ENCODE data around the gene MBD4. TPM values are rescaled to one million over a fixed set of nuclear protein-coding genes. Genes with fewer than 3 reads are reported as not detected.

MBD4 gene
- total RNA-seq, 4 donors from 2014 or later: 11.4 to 38.6 (median 18.8) TPM

GRCh38 chr3:129473067-129473768 lies 33.5 kb upstream of the MBD4 start:
- no peak for TF ChIP-seq POLR2A (IDR thresholded peaks at IDR 0.05)
- TF ChIP-seq EP300 (IDR thresholded peaks at IDR 0.05): no peak
- no peak for TF ChIP-seq CTCF (IDR thresholded peaks at IDR 0.05)
- no peak for TF ChIP-seq POLR2AphosphoS5 (IDR thresholded peaks at IDR 0.05)
- Histone ChIP-seq H3K27ac (no peak overlapping the region), H3K4me3 (no peak overlapping the region), H3K9me3 (no peaks in the 10 kb centered on the region), H3K36me3 (peaks cover 0 to 85% of the 10 kb centered on the region in 2 donors), H3K27me3 (no peaks in the 10 kb centered on the region), H3K4me1 (no peaks in the 10 kb centered on the region)
- ATAC-seq: no peak
- 71 to 72% methylated on average over 1 to 2 of the region's 4 CpGs for WGBS, 2 donors (ENCODE audit: low coverage in 1 of 2)

- H3K36me3 ChIP-seq: peaks cover 0 to 83% of the 10 kb centered on the region in 2 donors
- no peaks in the 10 kb centered on the region for H3K9me3 ChIP-seq
- H3K4me1 ChIP-seq: no peaks in the 10 kb centered on the region
- H3K27ac ChIP-seq: no peak overlapping the region
- ATAC-seq: no peak
- no peaks in the 10 kb centered on the region for H3K27me3 ChIP-seq
- no peak for TF ChIP-seq CTCF (IDR thresholded peaks at IDR 0.05)
- no peak for TF ChIP-seq POLR2AphosphoS5 (IDR thresholded peaks at IDR 0.05)
- TF ChIP-seq POLR2A (IDR thresholded peaks at IDR 0.05): no peak
- TF ChIP-seq EP300 (IDR thresholded peaks at IDR 0.05): no peak
- WGBS, 2 donors (ENCODE audit: low coverage in 1 of 2): 100% methylated on average over 1 to 2 of the region's 2 CpGs
- H3K4me3 ChIP-seq: no peak overlapping the region
Measured at GRCh38 chr3:129470861-129471260, 31.1 kb upstream of the MBD4 start.

- H3K4me1 ChIP-seq: no peaks in the 10 kb centered on the region
- WGBS, 2 donors (ENCODE audit: low coverage in 1 of 2): 56% methylated on average over 2 of the region's 2 CpGs; no CpG with 5 or more reads in 1 of the 2 donors
- H3K36me3 ChIP-seq: peaks cover 0 to 85% of the 10 kb centered on the region in 2 donors
- H3K27me3 ChIP-seq: no peaks in the 10 kb centered on the region
- TF ChIP-seq CTCF (IDR thresholded peaks at IDR 0.05) (no peak), EP300 (IDR thresholded peaks at IDR 0.05) (no peak), POLR2A (IDR thresholded peaks at IDR 0.05) (no peak), POLR2AphosphoS5 (IDR thresholded peaks at IDR 0.05) (no peak)
- ATAC-seq: peak; percentile 46
- no peak overlapping the region for H3K27ac ChIP-seq
- no peaks in the 10 kb centered on the region for H3K9me3 ChIP-seq
- no peak overlapping the region for H3K4me3 ChIP-seq
Measured at GRCh38 chr3:129469026-129469425, 29.3 kb upstream of the MBD4 start.

GRCh38 chr3:129467932-129468331 lies 28.2 kb upstream of the MBD4 start:
- TF ChIP-seq POLR2A (IDR thresholded peaks at IDR 0.05) (no peak), POLR2AphosphoS5 (IDR thresholded peaks at IDR 0.05) (no peak), EP300 (IDR thresholded peaks at IDR 0.05) (no peak), CTCF (IDR thresholded peaks at IDR 0.05) (no peak)
- no peak overlapping the region for H3K4me3 ChIP-seq
- H3K9me3 ChIP-seq: no peaks in the 10 kb centered on the region
- H3K36me3 ChIP-seq: peaks cover 0 to 83% of the 10 kb centered on the region in 2 donors
- H3K27ac ChIP-seq: no peak overlapping the region
- WGBS, 2 donors (ENCODE audit: low coverage in 1 of 2): no CpG with 5 or more reads among the region's 1 CpG
- no peak for ATAC-seq
- H3K27me3 ChIP-seq: no peaks in the 10 kb centered on the region
- no peaks in the 10 kb centered on the region for H3K4me1 ChIP-seq

GRCh38 chr3:129463716-129464115 lies 24.0 kb upstream of the MBD4 start:
- WGBS, 2 donors (ENCODE audit: low coverage in 1 of 2): 68 to 80% methylated on average over 4 of the region's 4 CpGs
- no peak overlapping the region for H3K4me3 ChIP-seq
- no peaks in the 10 kb centered on the region for H3K4me1 ChIP-seq
- no peaks in the 10 kb centered on the region for H3K27me3 ChIP-seq
- no peak for ATAC-seq
- H3K27ac ChIP-seq: no peak overlapping the region
- peaks cover 2 to 69% of the 10 kb centered on the region in 2 donors for H3K36me3 ChIP-seq
- H3K9me3 ChIP-seq: no peaks in the 10 kb centered on the region
- no peak for TF ChIP-seq POLR2A (IDR thresholded peaks at IDR 0.05)
- no peak for TF ChIP-seq EP300 (IDR thresholded peaks at IDR 0.05)
- no peak for TF ChIP-seq POLR2AphosphoS5 (IDR thresholded peaks at IDR 0.05)
- TF ChIP-seq CTCF (IDR thresholded peaks at IDR 0.05): no peak
